ENCODE data around the gene BLOC1S5. TPM values are rescaled to one million over a fixed set of nuclear protein-coding genes. Genes with fewer than 3 reads are reported as not detected.
A peak's percentile ranks its signal among the peaks of the same experiment; 100 is the strongest.

The BLOC1S5 gene
- total RNA-seq, 1 experiment from 2014 or later, result 15.0 TPM

- no peaks in the 10 kb centered on the region for H3K36me3 Mint-ChIP-seq (ENCODE audit: insufficient read depth, unreplicated experiment)
- CTCF ChIA-PET, result no interaction called here
- H3K27ac Mint-ChIP-seq (ENCODE audit: unreplicated experiment), result no peak overlapping the region
- BruUV-seq (replicated peaks), result no TSS peak
- Histone ChIP-seq H3K36me3 (ENCODE audit: control insufficient read depth, insufficient read depth, low read length) (no peaks in the 10 kb centered on the region), H3K9me3 (no peaks in the 10 kb centered on the region), H3K4me3 (ENCODE audit: low read depth, low read length) (no peak overlapping the region), H3K4me1 (peaks cover 20% of the 10 kb centered on the region), H3K27me3 (replicated peaks; ENCODE audit: control insufficient read depth, insufficient read depth, low read length) (no peaks in the 10 kb centered on the region)
- POLR2A ChIA-PET, result no interaction called here
- peak overlapping the region; percentile 71 for H3K4me3 Mint-ChIP-seq (ENCODE audit: unreplicated experiment)
- peak in 1 of 2 experiments; percentile 6 for DNase-seq
- intact Hi-C loops (cut with micrococcal nuclease; ENCODE audit: unreplicated experiment), result no loop called here
- peaks cover 2% of the 10 kb centered on the region for H3K9me3 Mint-ChIP-seq (ENCODE audit: unreplicated experiment)
- TF ChIP-seq CTCF (IDR thresholded peaks at IDR 0.05; ENCODE audit: insufficient read depth in 1 of 2, low read depth in 1 of 2, low read length in 1 of 2, severe bottlenecking in 1 of 2, unreplicated experiment in 1 of 2), result no peak
- no peaks in the 10 kb centered on the region for H3K27me3 Mint-ChIP-seq (ENCODE audit: insufficient read depth, unreplicated experiment)
- peaks cover 10% of the 10 kb centered on the region for H3K4me1 Mint-ChIP-seq (ENCODE audit: low read depth, unreplicated experiment)
Measured at GRCh38 chr6:7975764-7976146, 88.4 kb downstream of the BLOC1S5 start.

GRCh38 chr6:7974938-7975763 lies 89.0 kb downstream of the BLOC1S5 start:
- H3K27ac Mint-ChIP-seq (ENCODE audit: unreplicated experiment), result peak overlapping the region; percentile 57
- H3K9me3 ChIP-seq, result 0 out of 2 replicates have a peak, but pooled peaks cover 2% of the 10 kb centered on the region
- CTCF ChIA-PET, result interaction anchor here (0.7 kb wide), 1 partner anchor 75 kb away, joined by 3 read pairs; no protein-coding TSS in a partner anchor
- no peaks in the 10 kb centered on the region for H3K27me3 ChIP-seq (replicated peaks; ENCODE audit: control insufficient read depth, insufficient read depth, low read length)
- no peaks in the 10 kb centered on the region for H3K36me3 Mint-ChIP-seq (ENCODE audit: insufficient read depth, unreplicated experiment)
- H3K4me3 ChIP-seq (ENCODE audit: low read depth, low read length), result peak overlapping the region; percentile 10; the same call in 1 of the 2 replicates
- H3K27me3 Mint-ChIP-seq (ENCODE audit: insufficient read depth, unreplicated experiment), result no peaks in the 10 kb centered on the region
- POLR2A ChIA-PET, result no interaction called here
- no peaks in the 10 kb centered on the region for H3K36me3 ChIP-seq (ENCODE audit: control insufficient read depth, insufficient read depth, low read length)
- peak overlapping the region; percentile 71 for H3K4me3 Mint-ChIP-seq (ENCODE audit: unreplicated experiment)
- BruUV-seq (replicated peaks), result no TSS peak
- H3K4me1 ChIP-seq, result peaks cover 20% of the 10 kb centered on the region
- peaks cover 10% of the 10 kb centered on the region for H3K4me1 Mint-ChIP-seq (ENCODE audit: low read depth, unreplicated experiment)
- intact Hi-C loops (cut with micrococcal nuclease; ENCODE audit: unreplicated experiment), result no loop called here
- peak; percentile 78 to 90 for DNase-seq
- TF ChIP-seq CTCF (IDR thresholded peaks at IDR 0.05; ENCODE audit: insufficient read depth in 1 of 2, low read depth in 1 of 2, low read length in 1 of 2, severe bottlenecking in 1 of 2, unreplicated experiment in 1 of 2), result no peak
- peaks cover 8% of the 10 kb centered on the region for H3K9me3 Mint-ChIP-seq (ENCODE audit: unreplicated experiment)

GRCh38 chr6:7974565-7974937 lies 89.6 kb downstream of the BLOC1S5 start:
- no peak for TF ChIP-seq CTCF (IDR thresholded peaks at IDR 0.05; ENCODE audit: insufficient read depth in 1 of 2, low read depth in 1 of 2, low read length in 1 of 2, severe bottlenecking in 1 of 2, unreplicated experiment in 1 of 2)
- peaks cover 10% of the 10 kb centered on the region for H3K4me1 Mint-ChIP-seq (ENCODE audit: low read depth, unreplicated experiment)
- Histone ChIP-seq H3K9me3 (0 out of 2 replicates have a peak, but pooled peaks cover 3% of the 10 kb centered on the region), H3K27me3 (replicated peaks; ENCODE audit: control insufficient read depth, insufficient read depth, low read length) (no peaks in the 10 kb centered on the region), H3K4me1 (peaks cover 20% of the 10 kb centered on the region), H3K36me3 (ENCODE audit: control insufficient read depth, insufficient read depth, low read length) (no peaks in the 10 kb centered on the region), H3K4me3 (ENCODE audit: low read depth, low read length) (no peak overlapping the region)
- ChIA-PET POLR2A (no interaction called here), CTCF (interaction anchor here (0.7 kb wide), 1 partner anchor 74 kb away, joined by 3 read pairs; no protein-coding TSS in a partner anchor)
- no peaks in the 10 kb centered on the region for H3K36me3 Mint-ChIP-seq (ENCODE audit: insufficient read depth, unreplicated experiment)
- intact Hi-C loops (cut with micrococcal nuclease; ENCODE audit: unreplicated experiment), result no loop called here
- H3K9me3 Mint-ChIP-seq (ENCODE audit: unreplicated experiment), result peaks cover 12% of the 10 kb centered on the region
- H3K4me3 Mint-ChIP-seq (ENCODE audit: unreplicated experiment), result peak overlapping the region; percentile 71
- no TSS peak for BruUV-seq (replicated peaks)
- no peak overlapping the region for H3K27ac Mint-ChIP-seq (ENCODE audit: unreplicated experiment)
- no peaks in the 10 kb centered on the region for H3K27me3 Mint-ChIP-seq (ENCODE audit: insufficient read depth, unreplicated experiment)
- no peak for DNase-seq
